Adrenal gland (tissue), 5 donors: Measurements from ENCODE around the gene MYO1B.

Experiments
- CTCF ChIP-seq, 6 experiments: fragments of 450-650 bp in 4 of 6; fragments of 200-600 bp in 2 of 6; sonication (generic) in 1 of 6; IDR thresholded peaks; 1 replicate in 5 of 6; 2 replicates in 1 of 6; pipeline versions ENCODE4 v1.5.1 to v1.8.0; 2016 to 2021; ENCODE audit warnings: antibody characterized with exemption in 6 of 6, mild to moderate bottlenecking in 2 of 6, moderate library complexity in 1 of 6
- POLR2A ChIP-seq, 2 donors: fragments of 450-650 bp; IDR thresholded peaks; one replicate each; pipeline ENCODE4 v1.6.1; 2017; ENCODE audit warnings: antibody characterized with exemption in 2 of 2, mild to moderate bottlenecking in 2 of 2, moderate library complexity in 1 of 2
- donor health status: DM: no; HTN: no; CAD: no.

GRCh38 chr2:191316246-191316994 is 71.2 kb downstream of the MYO1B start:
- TF ChIP-seq CTCF (IDR thresholded peaks at IDR 0.05) = no peak
- no peak for TF ChIP-seq POLR2A (IDR thresholded peaks at IDR 0.05)
